HG03066 (cell line): ENCODE measurements around the gene RPE65.
"Not testable (repeated sequence)": the region's sequence is repeated elsewhere in the genome, so short reads cannot be mapped to it uniquely, and the experiment has no call there.

Source experiments
- ATAC-seq: cut with Tn5 transposase; IDR thresholded peaks from one replicate; pipeline ENCODE4 v1.9.1; 2021; ENCODE audit warnings: low read depth; ENCODE audit not compliant: unreplicated experiment

Gene RPE65

DNA sequence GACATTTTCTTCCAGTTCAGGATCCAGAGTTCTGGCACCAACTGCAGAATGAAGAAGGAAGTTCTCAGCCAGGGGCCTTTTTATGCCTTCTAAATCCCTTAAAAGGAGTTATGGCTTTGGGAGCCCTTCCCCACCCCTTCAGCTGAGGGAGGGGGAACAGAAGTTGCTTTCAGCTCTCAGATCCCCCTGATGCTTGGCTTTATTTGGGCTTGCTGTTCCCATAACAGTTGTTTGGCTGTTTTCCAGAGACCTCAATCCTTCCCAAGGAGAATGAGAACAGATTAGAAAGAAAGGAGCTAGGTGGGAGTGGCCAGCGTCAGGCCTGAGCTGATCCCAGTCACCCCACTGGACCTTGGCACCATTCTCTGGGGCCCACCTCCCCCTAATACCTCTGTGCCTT is at the start of gene RPE65:
Gene RPE65, minus strand, starts transcription at position 54 of the 400 bp plus-strand sequence. Its CDS starts 49 bp downstream, at position 5.
- no peak for ATAC-seq

GRCh38 chr1:68497358-68497698 is 47.6 kb upstream of the RPE65 start:
- peak; percentile 10 for ATAC-seq

DNA sequence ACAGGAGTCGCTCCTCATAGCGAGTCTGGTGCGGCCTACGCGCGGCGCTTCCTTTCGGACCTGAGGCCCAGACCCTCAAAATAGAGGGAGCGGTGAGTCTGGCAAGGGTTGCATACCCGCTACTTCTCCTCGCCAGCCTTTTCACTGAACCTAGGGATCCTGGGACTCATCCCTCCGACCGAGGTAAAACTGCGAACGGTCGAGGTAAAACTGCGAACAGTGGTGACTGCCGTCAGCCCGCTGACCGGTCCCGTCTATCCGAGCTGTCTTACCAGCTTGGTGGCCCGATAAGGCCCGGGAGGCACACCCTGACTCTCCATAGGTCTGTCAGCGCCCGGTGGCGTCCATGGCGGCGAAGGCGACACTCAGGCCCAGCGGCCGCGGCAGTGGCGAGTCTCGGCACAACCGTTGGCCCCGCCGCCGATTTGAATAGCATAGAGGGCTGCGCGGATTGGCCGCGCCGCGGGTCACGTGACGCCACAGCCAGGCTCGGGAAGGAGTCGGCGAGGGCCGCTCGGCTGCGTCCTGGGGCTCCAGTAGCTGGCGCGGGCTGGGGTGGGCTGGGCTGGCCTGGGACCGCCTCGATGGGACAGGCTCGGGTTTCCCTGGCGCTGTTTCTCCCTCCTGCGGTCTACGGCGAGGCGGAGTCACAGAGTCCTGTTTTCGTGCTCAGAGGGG is 47.1 kb upstream of the RPE65 start, which contains the start of gene DEPDC1:
Gene DEPDC1, minus strand, starts transcription at position 403 of the 678 bp plus-strand sequence. Its CDS starts 83 bp downstream, at position 320.
- peak; percentile 91 for ATAC-seq

DNA sequence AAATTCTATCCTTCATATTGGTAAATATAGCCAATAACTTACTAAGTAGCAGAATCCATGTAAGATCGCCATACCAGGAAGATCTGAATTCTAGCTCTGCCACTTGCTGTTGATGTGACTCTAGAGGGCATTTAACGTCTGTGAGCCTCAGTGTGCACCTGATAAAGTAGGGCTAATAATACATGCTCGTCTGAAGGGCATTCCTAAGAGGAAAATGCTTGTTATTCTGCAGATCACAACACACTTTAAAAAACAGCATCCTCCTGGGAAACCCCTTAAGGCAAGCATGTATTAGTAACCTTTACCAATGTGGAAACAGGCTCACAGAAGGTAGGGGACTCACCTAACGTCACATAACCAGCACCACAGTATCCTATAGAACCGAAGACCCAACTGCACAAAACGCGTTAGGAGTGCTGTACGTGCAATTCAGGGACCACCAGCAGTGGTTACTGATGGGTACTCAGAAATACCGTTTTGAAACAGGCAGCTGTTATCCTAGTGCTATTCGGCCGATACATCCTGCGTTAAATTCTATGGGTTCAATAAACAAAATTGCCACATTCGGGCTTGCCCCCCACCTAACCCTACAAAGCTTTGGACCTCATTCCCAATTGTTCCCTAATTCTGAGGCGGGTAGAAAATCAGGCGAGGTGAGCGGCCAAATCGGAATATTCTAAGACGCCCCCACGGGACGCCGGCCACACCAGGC is 46.4 kb upstream of the RPE65 start:
- peak; percentile 16 for ATAC-seq

GRCh38 chr1:68495532-68495931 is 45.8 kb upstream of the RPE65 start:
- no peak for ATAC-seq

DNA sequence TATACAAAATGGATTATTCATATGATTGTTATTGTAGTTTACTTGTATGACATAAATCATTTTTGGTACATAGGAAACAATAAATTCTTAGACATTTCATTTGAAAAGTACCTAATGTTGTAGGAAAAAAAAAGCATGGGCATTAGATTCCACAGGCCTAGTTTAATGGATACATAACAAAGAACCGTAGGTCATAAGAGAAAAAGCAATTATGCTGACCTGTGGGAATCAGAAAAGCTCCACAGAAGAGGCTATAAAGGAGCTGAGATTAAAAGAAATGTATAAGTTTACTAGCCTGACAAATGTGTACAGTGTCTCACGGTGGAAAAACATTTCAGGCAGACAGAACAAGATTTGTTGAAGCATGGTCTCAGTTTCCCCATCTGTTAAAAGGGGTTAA is 43.4 kb upstream of the RPE65 start:
- no peak for ATAC-seq

- not testable (repeated sequence) for ATAC-seq
Measured at GRCh38 chr1:68492255-68492654, 42.5 kb upstream of the RPE65 start.

DNA sequence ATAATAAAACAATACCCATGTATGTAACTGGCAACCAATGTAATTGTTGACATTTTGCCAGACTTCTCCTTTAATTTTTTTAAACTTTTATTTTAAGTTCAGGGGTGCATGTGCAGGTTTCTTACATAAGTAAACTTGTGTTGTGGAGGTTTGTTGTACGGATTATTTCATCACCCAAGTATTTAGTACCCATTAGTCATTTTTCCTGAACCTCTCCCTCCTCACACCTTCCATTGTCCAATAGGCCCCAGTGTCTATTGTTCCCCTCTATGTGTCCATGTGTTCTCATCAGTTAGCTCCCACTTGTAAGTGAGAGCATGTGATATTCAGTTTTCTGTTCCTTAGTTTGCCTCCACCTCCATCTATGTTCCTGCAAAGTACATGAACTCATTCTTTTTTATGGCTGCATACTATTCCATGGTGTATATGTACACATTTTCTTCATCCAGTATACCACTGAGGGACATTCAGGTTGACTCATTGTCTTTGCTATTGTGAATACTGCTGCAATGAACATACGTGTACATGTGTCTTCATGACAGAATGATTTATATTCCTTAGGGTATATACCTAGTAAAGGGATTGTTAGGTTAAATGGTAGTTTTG is 40.4 kb upstream of the RPE65 start:
- ATAC-seq: no peak

DNA sequence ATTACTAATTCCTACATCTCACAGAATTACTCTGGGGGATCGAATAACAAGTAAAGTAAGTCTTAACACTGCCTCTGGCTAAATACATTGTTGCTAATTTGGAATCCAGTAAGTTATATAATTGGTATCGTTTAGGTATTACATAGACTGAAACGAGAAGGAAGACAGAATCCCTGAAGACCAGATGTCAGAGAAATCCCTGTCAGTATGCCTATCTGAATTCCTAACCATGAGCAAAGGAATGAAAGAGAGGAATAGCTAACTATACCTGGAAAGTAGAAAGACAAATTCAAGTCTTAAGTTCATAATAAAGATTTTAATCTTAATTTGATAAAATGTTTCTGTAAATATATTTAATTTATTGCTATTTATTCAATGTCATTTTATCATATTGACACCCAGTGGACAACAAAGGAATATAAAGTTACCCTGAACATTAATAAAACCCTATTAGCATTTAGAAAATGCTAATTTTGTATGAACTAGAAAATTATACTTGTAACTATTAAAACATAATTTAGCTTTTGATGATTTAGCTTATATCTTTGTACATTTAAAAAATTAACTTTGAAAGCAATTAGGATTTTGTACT is 35.8 kb upstream of the RPE65 start:
- no peak for ATAC-seq

- no peak for ATAC-seq
Measured at GRCh38 chr1:68484618-68485017, 34.9 kb upstream of the RPE65 start.

DNA sequence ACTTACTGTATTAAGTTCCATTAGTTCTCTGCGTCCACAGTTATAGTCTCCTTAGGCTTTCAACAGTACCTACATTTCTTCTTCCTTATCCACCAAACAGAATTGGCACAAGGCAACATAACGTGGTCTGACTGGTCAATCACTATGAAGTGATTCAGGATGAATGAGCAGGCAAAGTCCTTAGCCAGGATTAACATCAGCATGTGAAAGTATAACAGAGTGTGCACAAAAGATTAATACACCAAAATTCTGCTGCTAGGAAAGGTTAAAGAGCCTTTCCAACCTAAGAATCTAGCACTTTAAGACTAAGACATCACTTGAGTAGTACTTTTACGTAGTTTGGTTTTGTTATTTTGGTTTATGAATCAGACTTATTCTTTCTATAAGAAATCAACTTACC is 31.3 kb upstream of the RPE65 start:
- ATAC-seq: no peak

DNA sequence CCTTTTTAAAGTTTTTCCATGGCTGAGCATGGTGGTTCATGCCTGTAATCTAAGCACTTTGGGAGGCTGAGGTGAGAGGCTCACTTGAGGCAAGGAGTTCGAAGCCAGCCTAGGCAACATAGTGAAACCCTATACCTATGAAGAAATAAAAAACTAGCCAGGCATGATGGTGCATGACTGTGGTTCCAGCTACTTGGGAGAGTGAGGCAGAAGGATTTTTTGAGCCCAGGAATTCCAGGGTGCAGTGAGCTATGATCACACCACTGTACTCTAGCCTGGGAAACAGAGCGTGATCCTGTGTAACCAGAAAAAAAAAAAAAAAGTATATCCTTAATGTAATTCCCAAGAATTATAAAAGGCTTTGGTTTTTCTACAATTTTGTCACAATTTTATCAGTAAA is 29.7 kb upstream of the RPE65 start:
- no peak for ATAC-seq

DNA sequence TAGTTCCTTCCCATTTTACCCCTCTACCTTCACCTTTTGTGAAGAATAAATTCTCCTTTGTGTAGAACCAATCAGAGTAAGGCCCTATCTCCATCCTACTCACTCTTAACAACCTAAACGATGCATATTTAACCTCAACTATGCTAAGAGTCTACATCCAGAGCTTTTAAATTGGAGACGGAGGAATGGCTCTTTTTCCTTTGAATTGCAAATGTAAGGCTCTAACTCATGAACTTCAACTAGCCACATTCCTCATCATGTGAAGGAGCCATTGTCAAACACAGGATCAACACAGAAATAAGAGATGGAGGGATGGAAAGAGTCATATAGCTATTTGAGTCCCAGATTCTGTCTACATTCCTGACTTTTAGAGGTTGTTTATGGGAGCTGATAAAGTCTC is 28.9 kb upstream of the RPE65 start:
- ATAC-seq: no peak

DNA sequence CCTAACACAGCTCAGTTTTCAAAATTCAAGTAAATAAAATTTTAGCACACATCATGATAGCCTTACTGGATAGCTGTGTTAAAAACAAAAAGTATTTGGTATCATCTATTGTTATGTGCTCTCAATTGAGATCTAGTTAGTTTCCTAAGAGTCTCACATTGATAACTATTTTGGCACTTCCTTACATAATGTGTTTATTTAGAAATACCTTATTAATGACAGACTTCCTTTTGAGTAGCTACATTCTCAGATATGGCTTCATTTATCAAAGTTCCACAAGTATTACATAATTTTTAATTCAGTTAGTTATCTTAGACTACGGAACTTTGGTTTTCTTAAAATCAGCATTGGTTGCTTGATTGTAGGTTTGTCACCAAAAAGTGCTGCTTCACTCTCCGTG is 26.9 kb upstream of the RPE65 start:
- ATAC-seq: not testable (repeated sequence)

DNA sequence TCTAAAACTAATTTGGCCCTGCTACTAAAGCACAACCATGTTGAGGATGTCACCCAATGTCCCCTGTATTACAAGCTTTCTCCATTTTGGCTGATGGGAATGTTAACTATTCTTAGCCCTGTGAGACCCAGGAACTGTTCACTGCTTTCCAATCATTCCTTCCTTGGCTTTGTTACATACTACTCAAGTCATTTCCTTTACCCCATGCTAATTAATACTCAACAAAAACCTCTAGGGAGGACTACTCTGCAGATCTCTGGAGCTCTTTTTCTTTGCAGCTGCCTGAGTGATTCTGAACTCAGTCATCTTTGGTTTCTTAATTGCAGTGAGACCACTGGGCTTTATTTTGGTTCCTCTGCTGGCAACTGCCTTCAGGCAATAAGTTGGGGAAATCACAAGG is 23.3 kb upstream of the RPE65 start:
- ATAC-seq: no peak

GRCh38 chr1:68470388-68470970 is 20.7 kb upstream of the RPE65 start:
- no peak for ATAC-seq

DNA sequence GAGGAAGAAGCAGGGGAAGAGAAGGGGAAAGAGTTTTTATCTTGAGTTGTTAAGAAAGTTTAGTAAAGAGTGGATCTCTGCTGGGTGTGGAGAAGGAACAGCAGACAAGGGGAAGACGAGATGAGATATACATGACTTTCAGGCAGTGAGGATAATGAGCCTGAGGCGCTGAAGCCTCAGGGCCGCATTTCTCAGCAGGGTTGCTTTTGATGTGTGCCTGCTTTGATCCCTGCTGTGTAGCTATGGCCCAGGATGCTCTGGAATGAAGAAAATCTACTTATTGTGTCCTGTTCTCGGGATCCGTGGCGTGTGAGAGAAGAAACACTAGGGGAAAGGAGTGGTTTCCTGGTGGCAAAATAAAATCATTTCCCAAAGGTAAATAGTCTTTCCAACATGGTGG is 15.1 kb upstream of the RPE65 start:
- ATAC-seq: no peak

DNA sequence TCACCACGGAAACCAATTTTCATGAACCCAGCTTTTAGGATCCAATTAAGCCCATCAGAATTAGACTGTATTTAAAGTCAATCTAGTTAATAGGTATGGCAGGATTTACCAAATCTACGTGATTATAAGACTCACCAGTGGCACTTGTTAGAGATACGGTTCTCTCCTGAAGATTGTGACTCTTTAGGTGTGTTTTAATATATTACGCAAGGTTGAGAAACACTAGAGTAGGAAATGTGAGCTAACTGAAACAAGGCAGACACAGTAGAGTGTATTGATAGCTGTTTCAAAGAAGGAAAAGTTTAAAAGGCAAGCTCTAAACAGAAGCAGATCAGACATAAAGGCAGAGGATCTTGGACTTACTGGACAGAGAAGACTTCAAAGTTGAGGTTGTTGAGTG is 11.2 kb upstream of the RPE65 start:
- ATAC-seq: no peak

DNA sequence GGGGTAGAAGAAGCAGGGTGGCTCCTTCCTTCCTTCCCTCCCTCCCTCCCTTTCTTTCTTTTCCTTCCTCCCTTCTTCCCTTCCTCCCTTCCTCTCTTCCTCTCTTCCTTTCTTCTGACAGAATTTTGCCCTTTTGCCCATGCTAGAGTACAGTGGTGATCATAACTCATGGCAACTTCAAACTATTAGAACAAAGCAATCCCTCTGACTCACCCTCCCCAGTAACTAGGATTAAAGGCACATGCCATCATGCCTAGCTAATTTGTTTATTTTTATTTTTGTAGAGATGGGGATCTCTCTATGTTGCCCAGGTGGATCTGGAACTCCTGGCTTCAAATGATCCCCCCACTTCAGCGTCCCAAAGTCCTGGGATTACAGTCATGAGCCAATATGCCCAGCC is 10.0 kb upstream of the RPE65 start:
- ATAC-seq: no peak

GRCh38 chr1:68459091-68459490 is 9.3 kb upstream of the RPE65 start:
- no peak for ATAC-seq

- no peak for ATAC-seq
Measured at GRCh38 chr1:68456202-68456601, 6.4 kb upstream of the RPE65 start.
